GM19468 (cell line): ENCODE results near the gene DDX56.
"Not testable (repeated sequence)": the region's sequence is repeated elsewhere in the genome, so short reads cannot be mapped to it uniquely, and the experiment has no call there.

Experiments
- ATAC-seq: cut with Tn5 transposase; IDR thresholded peaks from one replicate; pipeline ENCODE4 v1.9.1; 2021; ENCODE audit warnings: mild to moderate bottlenecking, moderate library complexity, moderate number of reproducible peaks; ENCODE audit not compliant: unreplicated experiment; ENCODE audit errors: extremely low read depth

DDX56 gene

GRCh38 chr7:44565097-44565794 lies 8.5 kb downstream of the DDX56 start:
- no peak for ATAC-seq

GRCh38 chr7:44564606-44565005 lies 9.1 kb downstream of the DDX56 start:
- ATAC-seq: no peak

DNA sequence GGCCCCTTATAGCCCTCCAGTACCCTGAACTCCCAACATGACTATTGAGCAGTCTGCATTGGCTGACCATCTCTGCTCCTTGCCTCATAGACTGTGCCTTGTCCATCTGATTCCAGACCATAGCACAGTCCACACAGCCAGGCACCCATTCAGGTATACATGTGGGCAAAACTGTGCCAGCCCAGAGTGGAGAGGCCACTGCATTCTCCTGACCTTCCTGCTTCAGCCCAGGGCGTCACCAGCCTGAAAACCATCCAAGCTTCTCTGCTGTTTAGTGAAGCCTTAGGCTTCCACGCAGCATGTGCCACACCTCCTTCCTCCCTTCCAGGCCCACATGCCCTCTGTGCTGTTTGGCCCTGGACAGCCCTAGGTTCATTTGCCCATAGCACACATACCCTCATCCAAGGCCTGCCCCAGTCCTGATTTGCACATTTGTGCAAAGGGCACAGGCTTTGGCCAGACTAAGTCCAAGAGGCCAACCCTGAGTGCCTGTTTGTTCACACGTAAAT lies 10.5 kb downstream of the DDX56 start:
- ATAC-seq: no peak

DNA sequence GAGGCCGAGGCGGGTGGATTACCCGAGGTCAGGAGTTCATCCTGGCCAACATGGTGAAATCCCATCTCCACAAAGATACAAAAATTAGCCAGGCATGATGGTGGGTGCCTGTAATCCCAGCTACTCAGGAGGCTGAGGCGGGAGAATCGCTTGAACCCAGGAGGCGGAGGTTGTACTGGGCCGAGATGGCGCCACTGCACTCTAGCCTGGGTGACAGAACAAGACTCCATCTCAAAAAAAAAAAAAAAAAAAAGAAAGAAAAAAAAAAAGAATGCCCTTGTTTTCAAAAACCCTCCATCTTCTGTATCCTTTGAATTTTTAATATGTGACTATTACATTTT lies 11.1 kb downstream of the DDX56 start:
- not testable (repeated sequence) for ATAC-seq

DNA sequence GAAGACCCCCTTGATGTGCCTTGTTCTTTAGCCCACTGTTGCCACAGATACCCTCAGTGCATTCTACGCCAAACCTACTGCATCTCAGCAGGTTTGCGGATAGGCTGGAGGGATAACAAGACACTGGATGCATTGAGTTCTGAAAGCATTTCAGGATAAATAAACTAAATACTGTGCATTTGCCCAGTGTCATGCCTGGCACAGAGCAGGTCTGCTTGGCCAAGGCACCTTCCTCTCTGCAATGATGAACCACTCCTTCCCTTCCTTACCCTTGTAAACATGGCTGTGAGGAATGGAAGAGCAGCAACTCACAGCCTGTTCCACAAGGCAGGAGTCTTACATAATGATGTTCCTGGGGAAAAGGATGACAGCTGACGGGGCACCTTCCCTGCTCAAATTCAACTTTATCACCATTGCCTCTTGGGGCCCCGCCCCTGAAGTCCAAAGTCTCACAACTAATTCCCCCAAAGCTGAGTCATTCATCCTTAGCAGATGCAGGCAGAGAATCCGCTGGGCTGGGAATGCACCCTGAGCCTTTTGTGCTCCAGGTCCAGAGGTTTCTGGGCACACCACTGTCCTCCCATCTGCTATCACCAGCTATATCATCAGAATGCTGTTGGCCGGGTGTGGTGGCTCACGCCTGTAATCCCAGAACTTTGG lies 11.6 kb downstream of the DDX56 start:
- ATAC-seq: no peak

DNA sequence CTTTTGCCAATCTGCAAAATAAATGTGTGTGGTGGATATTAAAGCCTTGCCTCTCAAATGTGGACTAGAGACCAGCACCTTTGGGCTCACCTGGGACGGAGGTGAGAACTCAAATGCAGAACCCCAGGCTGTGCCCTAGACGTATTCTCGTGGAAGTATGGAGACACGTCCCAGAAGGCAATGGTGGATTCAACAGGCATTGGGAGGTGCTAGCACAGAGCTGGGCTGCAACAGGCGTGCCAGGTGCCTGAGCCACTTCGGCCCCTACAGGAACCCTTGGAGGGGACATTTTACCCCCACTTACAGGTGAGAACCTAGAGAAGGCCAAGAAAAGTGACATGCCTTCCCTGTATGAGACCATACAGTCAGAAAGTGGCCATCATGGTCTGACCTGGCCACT lies 12.2 kb downstream of the DDX56 start:
- no peak for ATAC-seq

DNA sequence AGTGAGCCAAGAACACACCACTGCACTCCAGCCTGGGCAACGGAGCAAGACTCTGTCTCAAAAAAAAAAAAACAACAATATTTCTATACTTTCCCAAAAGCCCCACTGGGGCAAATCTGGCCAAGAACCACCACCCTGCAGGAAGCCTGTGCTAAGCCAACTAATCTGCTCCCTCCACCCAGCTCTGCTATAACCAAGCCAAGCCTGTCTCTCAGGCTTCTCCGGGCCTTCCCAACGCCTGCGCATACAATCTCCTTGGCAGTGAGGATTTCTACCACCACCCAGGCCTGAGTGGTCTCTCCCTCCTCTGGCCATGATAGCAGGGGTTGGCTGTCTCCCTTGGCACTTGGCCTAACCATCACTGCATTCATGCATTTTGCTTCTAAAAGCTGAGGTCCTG lies 14.2 kb downstream of the DDX56 start:
- no peak for ATAC-seq

GRCh38 chr7:44557485-44557884 lies 16.2 kb downstream of the DDX56 start:
- ATAC-seq: no peak

GRCh38 chr7:44555350-44555749 lies 18.4 kb downstream of the DDX56 start:
- ATAC-seq: no peak

GRCh38 chr7:44552473-44553005 lies 21.2 kb downstream of the DDX56 start:
- ATAC-seq: not testable (repeated sequence)

GRCh38 chr7:44549457-44549856 lies 24.3 kb downstream of the DDX56 start:
- ATAC-seq: no peak

GRCh38 chr7:44548893-44549292 lies 24.8 kb downstream of the DDX56 start:
- ATAC-seq: no peak

- no peak for ATAC-seq
Observed at GRCh38 chr7:44547536-44548231, 26.0 kb downstream of the DDX56 start.

DNA sequence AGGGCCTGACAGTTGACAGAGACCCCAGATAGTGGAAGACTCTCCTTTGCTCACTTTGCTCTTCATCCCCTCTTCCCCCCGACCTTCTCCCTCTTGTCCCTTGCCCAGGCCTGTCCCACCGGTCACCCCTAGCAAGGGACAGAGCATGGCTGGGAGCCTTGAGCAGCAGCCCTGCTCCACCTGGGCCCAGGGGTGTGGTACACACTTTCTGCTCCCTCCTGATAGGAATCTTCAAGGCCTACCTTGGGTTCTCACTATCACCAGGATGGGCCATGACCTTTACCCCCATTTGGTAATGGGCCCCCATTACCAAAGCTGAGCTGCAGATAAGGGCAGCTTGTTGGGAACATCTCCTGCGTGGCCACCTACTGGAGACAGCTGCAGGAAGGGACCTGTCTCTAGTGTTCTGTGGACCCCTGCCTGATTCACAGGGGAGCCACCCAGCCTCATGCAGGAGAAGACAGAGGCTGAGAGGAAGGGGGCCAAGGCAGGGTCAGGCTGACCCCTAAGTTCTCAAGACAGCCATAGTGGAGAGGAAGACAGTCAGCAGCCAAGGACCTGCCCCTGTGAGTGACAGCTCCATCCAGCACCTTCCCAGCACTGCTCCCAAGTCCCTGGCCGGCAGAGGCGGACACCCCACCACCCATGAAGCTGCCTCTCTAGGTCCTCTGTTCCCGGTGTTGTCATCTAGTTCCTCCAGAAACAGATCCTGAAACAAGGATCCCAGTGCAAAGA lies 31.7 kb downstream of the DDX56 start:
- ATAC-seq: no peak

- ATAC-seq: no peak
Observed at GRCh38 chr7:44541028-44541869, 32.5 kb downstream of the DDX56 start, which contains the start of gene NPC1L1. Gene NPC1L1, minus strand, starts transcription at chr7:44541330. Its CDS starts 71 bp downstream, at chr7:44541259.

- ATAC-seq: no peak
Observed at GRCh38 chr7:44540592-44541027, 33.1 kb downstream of the DDX56 start.

DNA sequence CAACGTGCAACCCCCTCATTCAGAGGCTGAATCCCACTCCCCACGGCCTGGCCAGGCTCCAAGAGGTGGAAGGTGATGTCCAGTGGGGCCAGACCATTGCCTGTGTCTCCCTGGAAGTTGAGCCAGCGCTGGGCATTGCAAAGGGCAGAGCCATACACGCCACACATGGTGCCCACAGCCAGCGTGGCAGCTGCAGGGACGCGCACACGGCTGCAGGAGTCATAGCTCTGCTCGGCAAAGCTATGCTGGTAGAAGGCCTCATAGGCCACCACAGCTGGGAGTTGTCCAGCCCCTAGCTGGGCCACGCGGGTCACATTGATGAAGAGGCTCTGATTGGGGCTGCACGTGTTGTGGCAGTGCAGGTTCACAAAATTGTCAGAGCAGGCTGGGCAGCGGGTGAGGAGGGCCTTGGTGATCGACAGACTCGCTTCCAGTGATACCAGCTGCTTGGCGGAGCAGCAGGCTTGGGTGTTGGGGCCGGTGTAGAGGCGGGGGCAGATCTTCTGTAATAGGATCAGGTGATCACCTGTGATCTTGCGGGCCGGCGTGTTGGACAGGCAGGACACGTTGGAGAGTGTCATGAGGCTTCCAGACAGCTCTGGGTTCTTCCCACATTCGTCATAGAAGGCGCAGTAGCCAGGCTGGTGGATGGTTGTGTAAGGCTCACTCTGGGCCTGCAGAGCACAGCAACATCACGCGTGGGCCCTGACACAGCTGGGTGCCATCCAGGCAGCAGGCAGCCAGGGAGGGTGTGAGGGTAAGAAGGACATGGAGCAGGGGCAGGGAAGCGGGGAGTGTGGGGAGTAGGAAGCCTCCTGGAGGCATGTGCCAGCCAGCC lies 33.8 kb downstream of the DDX56 start:
- no peak for ATAC-seq
